Measurements from ENCODE around the gene RFC5.

The RFC5 gene

GRCh38 chr12:118055865-118056773 is 39.6 kb downstream of the RFC5 start:
- TF ChIP-seq CTCF (IDR thresholded peaks at IDR 0.05; ENCODE audit: low read depth, low read length, missing control alignments), result no peak
- DNase-seq (ENCODE audit: low read depth), result no peak
- no peak overlapping the region for H3K4me3 ChIP-seq (ENCODE audit: low read depth, low read length)

GRCh38 chr12:118058227-118058626 is 41.7 kb downstream of the RFC5 start:
- TF ChIP-seq CTCF (IDR thresholded peaks at IDR 0.05; ENCODE audit: low read depth, low read length, missing control alignments), result no peak
- H3K4me3 ChIP-seq (ENCODE audit: low read depth, low read length), result no peak overlapping the region
- DNase-seq (ENCODE audit: low read depth), result no peak

DNA sequence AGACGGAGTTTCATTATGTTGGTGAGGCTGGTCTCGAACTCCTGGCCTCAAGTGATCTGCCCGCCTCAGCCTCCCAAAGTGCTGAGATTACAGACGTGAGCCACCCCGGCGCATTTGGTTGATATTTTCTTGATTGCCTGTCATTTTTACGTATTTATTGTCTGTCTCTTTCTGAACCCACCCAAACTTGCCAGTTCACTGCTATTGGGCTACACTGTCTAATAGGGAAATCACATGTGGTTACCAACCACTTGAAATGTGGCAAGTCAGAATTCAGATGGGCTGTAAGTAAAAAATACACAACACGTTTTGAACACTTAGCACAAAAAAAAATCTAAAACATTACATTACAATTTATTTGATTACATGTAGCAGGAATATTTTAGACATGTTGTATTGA is 42.4 kb downstream of the RFC5 start:
- H3K4me3 ChIP-seq (ENCODE audit: low read depth, low read length), result no peak overlapping the region

GRCh38 chr12:118059341-118060191 is 43.1 kb downstream of the RFC5 start:
- no peak for TF ChIP-seq CTCF (IDR thresholded peaks at IDR 0.05; ENCODE audit: low read depth, low read length, missing control alignments)

More for the DNA sequence above, 42.4 kb downstream of the RFC5 start:
- TF ChIP-seq CTCF (IDR thresholded peaks at IDR 0.05; ENCODE audit: low read depth, low read length, missing control alignments), result no peak
- DNase-seq (ENCODE audit: low read depth), result no peak

DNA sequence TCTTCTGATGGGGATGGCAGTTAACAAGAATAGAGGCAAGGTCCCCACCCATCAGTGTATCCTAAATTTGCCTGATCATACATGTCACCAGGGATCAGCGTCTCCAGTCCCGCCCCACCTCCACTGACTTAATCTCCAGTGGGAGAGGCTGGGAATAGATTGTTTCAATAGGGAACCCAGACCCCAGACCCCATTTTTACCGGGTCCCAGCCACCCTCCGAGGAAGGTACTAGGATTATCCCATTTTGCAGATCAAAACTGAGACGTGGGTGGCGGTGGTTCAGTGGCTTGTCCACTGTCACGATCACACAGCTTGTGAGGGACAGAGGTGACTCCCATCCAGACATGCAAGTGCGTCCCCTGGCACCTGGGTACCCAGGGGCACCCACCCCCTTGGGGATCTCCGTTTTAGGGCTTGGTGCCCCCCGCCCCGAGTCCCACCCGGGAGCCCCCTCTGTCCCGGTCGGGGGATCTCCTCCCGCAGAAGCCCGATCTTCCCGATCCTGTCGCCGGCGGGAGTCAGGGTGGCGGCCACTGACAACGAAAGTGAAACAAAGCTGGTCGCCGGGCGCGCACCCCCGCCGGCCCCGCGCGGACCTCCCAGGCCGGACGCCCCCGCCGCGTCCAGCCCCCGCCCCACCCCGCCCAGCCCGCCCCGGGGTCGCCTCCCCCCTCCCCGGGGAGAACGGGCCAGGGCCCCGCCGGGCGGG is 44.0 kb downstream of the RFC5 start:
- DNase-seq (ENCODE audit: low read depth), result no peak
- peak overlapping the region; percentile 94 for H3K4me3 ChIP-seq (ENCODE audit: low read depth, low read length)
- TF ChIP-seq CTCF (IDR thresholded peaks at IDR 0.05; ENCODE audit: low read depth, low read length, missing control alignments), result no peak

More at GRCh38 chr12:118059341-118060191, 43.1 kb downstream of the RFC5 start:
- no peak for DNase-seq (ENCODE audit: low read depth)
- H3K4me3 ChIP-seq (ENCODE audit: low read depth, low read length), result peak overlapping the region; percentile 94

GRCh38 chr12:118061011-118061872 is 44.7 kb downstream of the RFC5 start, which contains the start of gene WSB2:
TSS of gene WSB2 (minus strand) at chr12:118061179. CDS start at chr12:118061048, 131 bp downstream.
- DNase-seq (ENCODE audit: low read depth), result no peak
- H3K4me3 ChIP-seq (ENCODE audit: low read depth, low read length), result peak within 1 kb of the TSS; percentile 94
- TF ChIP-seq CTCF (IDR thresholded peaks at IDR 0.05; ENCODE audit: low read depth, low read length, missing control alignments), result no peak

All from GM12864 (cell line).